ENCODE data around the gene ITGBL1.
A peak's percentile ranks its signal among the peaks of the same experiment; 100 is the strongest.

ITGBL1 gene

GRCh38 chr13:101425156-101425471, 27.4 kb upstream of the ITGBL1 start:
- no peak for TF ChIP-seq JUND (IDR thresholded peaks at IDR 0.05; ENCODE audit: low read depth)
- in situ Hi-C loops (cut with HindIII; ENCODE audit: low pct_unique_long_range_greater_than_20kb, low sequenced_read_pairs), result no loop called here
- DNase-seq (ENCODE audit: low read depth in 1 of 2, low spot score in 1 of 2), result no peak

GRCh38 chr13:101425623-101426022, 26.9 kb upstream of the ITGBL1 start:
- in situ Hi-C loops (cut with HindIII; ENCODE audit: low pct_unique_long_range_greater_than_20kb, low sequenced_read_pairs), result no loop called here
- DNase-seq (ENCODE audit: low read depth in 1 of 2, low spot score in 1 of 2), result no peak
- no peak for TF ChIP-seq JUND (IDR thresholded peaks at IDR 0.05; ENCODE audit: low read depth)

- in situ Hi-C loops (cut with HindIII; ENCODE audit: low pct_unique_long_range_greater_than_20kb, low sequenced_read_pairs), result no loop called here
- TF ChIP-seq JUND (IDR thresholded peaks at IDR 0.05; ENCODE audit: low read depth), result no peak
- DNase-seq (ENCODE audit: low read depth in 1 of 2, low spot score in 1 of 2), result no peak
These were observed 22.7 kb upstream of the ITGBL1 start for GRCh38 chr13:101429733-101430132.

- no peak for TF ChIP-seq JUND (IDR thresholded peaks at IDR 0.05; ENCODE audit: low read depth)
- in situ Hi-C loops (cut with HindIII; ENCODE audit: low pct_unique_long_range_greater_than_20kb, low sequenced_read_pairs), result no loop called here
- DNase-seq (ENCODE audit: low read depth in 1 of 2, low spot score in 1 of 2), result no peak
These were observed 18.6 kb upstream of the ITGBL1 start for GRCh38 chr13:101433895-101434294.

GRCh38 chr13:101434486-101434885, 18.0 kb upstream of the ITGBL1 start:
- no peak for DNase-seq (ENCODE audit: low read depth in 1 of 2, low spot score in 1 of 2)
- no peak for TF ChIP-seq JUND (IDR thresholded peaks at IDR 0.05; ENCODE audit: low read depth)
- in situ Hi-C loops (cut with HindIII; ENCODE audit: low pct_unique_long_range_greater_than_20kb, low sequenced_read_pairs), result no loop called here

- no peak for TF ChIP-seq JUND (IDR thresholded peaks at IDR 0.05; ENCODE audit: low read depth)
- in situ Hi-C loops (cut with HindIII; ENCODE audit: low pct_unique_long_range_greater_than_20kb, low sequenced_read_pairs), result no loop called here
- DNase-seq (ENCODE audit: low read depth in 1 of 2, low spot score in 1 of 2), result no peak
These were observed 4.6 kb upstream of the ITGBL1 start for GRCh38 chr13:101447852-101448251.

- in situ Hi-C loops (cut with HindIII; ENCODE audit: low pct_unique_long_range_greater_than_20kb, low sequenced_read_pairs), result no loop called here
- DNase-seq (ENCODE audit: low read depth in 1 of 2, low spot score in 1 of 2), result no peak
- TF ChIP-seq JUND (IDR thresholded peaks at IDR 0.05; ENCODE audit: low read depth), result no peak
These were observed 2.4 kb upstream of the ITGBL1 start for GRCh38 chr13:101449790-101450748.

- TF ChIP-seq JUND (IDR thresholded peaks at IDR 0.05; ENCODE audit: low read depth), result no peak
- in situ Hi-C loops (cut with HindIII; ENCODE audit: low pct_unique_long_range_greater_than_20kb, low sequenced_read_pairs), result no loop called here
These were observed 1.7 kb upstream of the ITGBL1 start for GRCh38 chr13:101450749-101451130.

GRCh38 chr13:101451641-101452040, 834 bp upstream of the ITGBL1 start:
- DNase-seq (ENCODE audit: low read depth in 1 of 2, low spot score in 1 of 2), result no peak
- TF ChIP-seq JUND (IDR thresholded peaks at IDR 0.05; ENCODE audit: low read depth), result no peak
- in situ Hi-C loops (cut with HindIII; ENCODE audit: low pct_unique_long_range_greater_than_20kb, low sequenced_read_pairs), result no loop called here

More at GRCh38 chr13:101450749-101451130, 1.7 kb upstream of the ITGBL1 start:
- DNase-seq (ENCODE audit: low read depth in 1 of 2, low spot score in 1 of 2), result no peak

- no peak for TF ChIP-seq JUND (IDR thresholded peaks at IDR 0.05; ENCODE audit: low read depth)
- DNase-seq (ENCODE audit: low read depth in 1 of 2, low spot score in 1 of 2), result peak; percentile 4 to 53
- in situ Hi-C loops (cut with HindIII; ENCODE audit: low pct_unique_long_range_greater_than_20kb, low sequenced_read_pairs), result no loop called here
These were observed 1.3 kb downstream of the ITGBL1 start for GRCh38 chr13:101453784-101454201.

- TF ChIP-seq JUND (IDR thresholded peaks at IDR 0.05; ENCODE audit: low read depth), result no peak
- in situ Hi-C loops (cut with HindIII; ENCODE audit: low pct_unique_long_range_greater_than_20kb, low sequenced_read_pairs), result no loop called here
- no peak for DNase-seq (ENCODE audit: low read depth in 1 of 2, low spot score in 1 of 2)
These were observed 2.3 kb downstream of the ITGBL1 start for GRCh38 chr13:101454767-101455166.

GRCh38 chr13:101455863-101456262, 3.4 kb downstream of the ITGBL1 start:
- in situ Hi-C loops (cut with HindIII; ENCODE audit: low pct_unique_long_range_greater_than_20kb, low sequenced_read_pairs), result no loop called here
- no peak for DNase-seq (ENCODE audit: low read depth in 1 of 2, low spot score in 1 of 2)
- no peak for TF ChIP-seq JUND (IDR thresholded peaks at IDR 0.05; ENCODE audit: low read depth)

GRCh38 chr13:101457176-101457575, 4.7 kb downstream of the ITGBL1 start:
- no peak for TF ChIP-seq JUND (IDR thresholded peaks at IDR 0.05; ENCODE audit: low read depth)
- in situ Hi-C loops (cut with HindIII; ENCODE audit: low pct_unique_long_range_greater_than_20kb, low sequenced_read_pairs), result no loop called here

GRCh38 chr13:101465877-101466276, 13.4 kb downstream of the ITGBL1 start:
- TF ChIP-seq JUND (IDR thresholded peaks at IDR 0.05; ENCODE audit: low read depth), result no peak
- in situ Hi-C loops (cut with HindIII; ENCODE audit: low pct_unique_long_range_greater_than_20kb, low sequenced_read_pairs), result no loop called here
- no peak for DNase-seq (ENCODE audit: low read depth in 1 of 2, low spot score in 1 of 2)

More at GRCh38 chr13:101457176-101457575, 4.7 kb downstream of the ITGBL1 start:
- no peak for DNase-seq (ENCODE audit: low read depth in 1 of 2, low spot score in 1 of 2)
